ENCODE results near the gene DIO1.

GRCh38 chr1:53871773-53872484, 22.1 kb upstream of the DIO1 start:
- TF ChIP-seq POLR2A (IDR thresholded peaks at IDR 0.05) (no peak), CTCF (IDR thresholded peaks at IDR 0.05) (no peak)

Measured in stomach (tissue), 4 donors.